HEK293 (cell line): ENCODE results near the gene BCL11B.

ENCODE experiments used
- CTCF ChIA-PET: fragments of 350-600 bp; formaldehyde crosslinking; extraction: SDS; loops from one replicate; lab custom pipeline; 2021; ENCODE audit warnings: antibody characterized with exemption; lab: Yijun Ruan, JAX
- POLR2A ChIA-PET: fragments of 300-600 bp; formaldehyde crosslinking; extraction: SDS; loops from one replicate; lab custom pipeline; 2020; ENCODE audit warnings: antibody characterized with exemption, inconsistent platforms; lab: Yijun Ruan, JAX
- H3K27ac ChIP-seq: fragments of 200-500 bp; sonication (Bioruptor generic); 2 replicates; pipeline ENCODE4 v1.5.1; 2014; ENCODE audit warnings: low read depth, low read length, control low read depth, inconsistent platforms; ENCODE audit errors: extremely low read depth
- H3K36me3 ChIP-seq, 2 experiments: fragments of 200-500 bp in 1 of 2; sonication (Bioruptor generic) in 1 of 2; 1 replicate in 1 of 2; 2 replicates in 1 of 2; pipeline ENCODE4 v1.5.1; 2014 to 2017; ENCODE audit warnings: inconsistent platforms in 2 of 2, low read length in 2 of 2; ENCODE audit not compliant: control insufficient read depth in 2 of 2, insufficient read depth in 1 of 2
- H3K4me1 ChIP-seq: fragments of 200-500 bp; sonication (Bioruptor generic); 2 replicates; pipeline ENCODE4 v1.5.1; 2014; ENCODE audit warnings: mild to moderate bottlenecking, low read length, inconsistent platforms; ENCODE audit not compliant: control insufficient read depth, insufficient read depth
- H3K4me3 ChIP-seq: 2 replicates; pipeline ENCODE4 v1.5.1; 2011; ENCODE audit warnings: low read depth, mild to moderate bottlenecking, control low read depth, low read length, moderate library complexity
- H3K9me3 ChIP-seq: fragments of 200-500 bp; sonication (Bioruptor generic); 2 replicates; pipeline ENCODE4 v1.5.1; 2014; ENCODE audit warnings: low read depth, low read length, inconsistent platforms; ENCODE audit not compliant: control insufficient read depth, insufficient read depth
- EGR2 ChIP-seq: fragments of 450-650 bp; formaldehyde crosslinking; IDR thresholded peaks from 2 replicates; pipeline ENCODE4 v1.5.1; 2016; ENCODE audit warnings: low read depth, missing biosample characterization, missing genetic modification characterization
- FEZF1 ChIP-seq: fragments of 450-650 bp; formaldehyde crosslinking; IDR thresholded peaks from 2 replicates; pipeline ENCODE4 v1.5.1; 2016; ENCODE audit warnings: missing biosample characterization, missing genetic modification characterization
- GFI1B ChIP-seq: fragments of 450-650 bp; formaldehyde crosslinking; IDR thresholded peaks from 2 replicates; pipeline ENCODE4 v1.5.1; 2016; ENCODE audit warnings: missing biosample characterization, missing genetic modification characterization
- GLIS1 ChIP-seq: fragments of 450-650 bp; formaldehyde crosslinking; IDR thresholded peaks from 2 replicates; pipeline ENCODE4 v1.5.1; 2016; ENCODE audit warnings: missing biosample characterization, missing genetic modification characterization
- KLF10 ChIP-seq: fragments of 450-650 bp; IDR thresholded peaks from 2 replicates; pipeline ENCODE4 v1.5.1; 2018; ENCODE audit warnings: missing biosample characterization, mild to moderate bottlenecking, missing genetic modification characterization
- OSR2 ChIP-seq: fragments of 450-650 bp; formaldehyde crosslinking; IDR thresholded peaks from 2 replicates; pipeline ENCODE4 v1.5.1; 2016; ENCODE audit warnings: missing biosample characterization, missing genetic modification characterization
- ZFHX2 ChIP-seq: fragments of 450-650 bp; formaldehyde crosslinking; conservative IDR thresholded peaks from 2 replicates; pipeline ENCODE4 v1.5.1; 2016; ENCODE audit warnings: missing biosample characterization, missing genetic modification characterization
- ZNF10 ChIP-seq: fragments of 450-650 bp; formaldehyde crosslinking; IDR thresholded peaks from 2 replicates; pipeline ENCODE4 v1.5.1; 2017; ENCODE audit warnings: missing biosample characterization, missing genetic modification characterization
- ZNF114 ChIP-seq: fragments of 450-650 bp; formaldehyde crosslinking; IDR thresholded peaks from 2 replicates; pipeline ENCODE4 v1.5.0; 2017; ENCODE audit warnings: missing biosample characterization, missing genetic modification characterization
- ZNF121 ChIP-seq: fragments of 450-650 bp; formaldehyde crosslinking; IDR thresholded peaks from 2 replicates; pipeline ENCODE4 v1.5.1; 2016; ENCODE audit warnings: missing biosample characterization, missing genetic modification characterization
- ZNF140 ChIP-seq: fragments of 450-650 bp; formaldehyde crosslinking; IDR thresholded peaks from 2 replicates; pipeline ENCODE4 v1.5.1; 2016; ENCODE audit warnings: missing biosample characterization, missing genetic modification characterization
- ZNF16 ChIP-seq: fragments of 450-650 bp; formaldehyde crosslinking; IDR thresholded peaks from 2 replicates; pipeline ENCODE4 v1.5.1; 2016; ENCODE audit warnings: low read depth, missing biosample characterization, missing genetic modification characterization
- ZNF19 ChIP-seq: fragments of 450-650 bp; formaldehyde crosslinking; IDR thresholded peaks from 2 replicates; pipeline ENCODE4; 2016; ENCODE audit warnings: missing biosample characterization, missing genetic modification characterization, low read depth
- ZNF221 ChIP-seq: fragments of 450-650 bp; formaldehyde crosslinking; IDR thresholded peaks from 2 replicates; pipeline ENCODE4 v1.5.1; 2017; ENCODE audit warnings: missing biosample characterization, missing genetic modification characterization, borderline replicate concordance
- ZNF341 ChIP-seq: fragments of 450-650 bp; formaldehyde crosslinking; IDR thresholded peaks from 2 replicates; pipeline ENCODE4; 2016; ENCODE audit warnings: low read depth, missing biosample characterization, missing genetic modification characterization
- ZNF777 ChIP-seq: fragments of 450-650 bp; formaldehyde crosslinking; IDR thresholded peaks from 2 replicates; pipeline ENCODE4 v1.5.1; 2017; ENCODE audit warnings: missing biosample characterization, missing genetic modification characterization, borderline replicate concordance
- ZNF843 ChIP-seq: fragments of 450-650 bp; formaldehyde crosslinking; IDR thresholded peaks from 2 replicates; pipeline ENCODE4 v1.5.1; 2016; ENCODE audit warnings: missing biosample characterization, missing genetic modification characterization
- TF ChIP-seq, protein P1 (sequence below): fragments of 450-650 bp; formaldehyde crosslinking; IDR thresholded peaks from 2 replicates; pipeline ENCODE4 v1.5.1; 2016; ENCODE audit warnings: missing biosample characterization, missing genetic modification characterization, borderline replicate concordance
- TF ChIP-seq, protein P2 (sequence below): fragments of 450-650 bp; formaldehyde crosslinking; IDR thresholded peaks from 2 replicates; pipeline ENCODE4 v1.5.0; 2017; ENCODE audit warnings: missing biosample characterization, missing genetic modification characterization, borderline replicate concordance
- TF ChIP-seq, protein P3 (sequence below): fragments of 450-650 bp; formaldehyde crosslinking; IDR thresholded peaks from 2 replicates; pipeline ENCODE4 v1.5.1; 2016; ENCODE audit warnings: missing biosample characterization, missing genetic modification characterization
- TF ChIP-seq, protein P4 (sequence below): fragments of 450-650 bp; IDR thresholded peaks from 2 replicates; pipeline ENCODE4 v1.5.1; 2018; ENCODE audit warnings: missing biosample characterization, mild to moderate bottlenecking, missing genetic modification characterization

The BCL11B gene

DNA sequence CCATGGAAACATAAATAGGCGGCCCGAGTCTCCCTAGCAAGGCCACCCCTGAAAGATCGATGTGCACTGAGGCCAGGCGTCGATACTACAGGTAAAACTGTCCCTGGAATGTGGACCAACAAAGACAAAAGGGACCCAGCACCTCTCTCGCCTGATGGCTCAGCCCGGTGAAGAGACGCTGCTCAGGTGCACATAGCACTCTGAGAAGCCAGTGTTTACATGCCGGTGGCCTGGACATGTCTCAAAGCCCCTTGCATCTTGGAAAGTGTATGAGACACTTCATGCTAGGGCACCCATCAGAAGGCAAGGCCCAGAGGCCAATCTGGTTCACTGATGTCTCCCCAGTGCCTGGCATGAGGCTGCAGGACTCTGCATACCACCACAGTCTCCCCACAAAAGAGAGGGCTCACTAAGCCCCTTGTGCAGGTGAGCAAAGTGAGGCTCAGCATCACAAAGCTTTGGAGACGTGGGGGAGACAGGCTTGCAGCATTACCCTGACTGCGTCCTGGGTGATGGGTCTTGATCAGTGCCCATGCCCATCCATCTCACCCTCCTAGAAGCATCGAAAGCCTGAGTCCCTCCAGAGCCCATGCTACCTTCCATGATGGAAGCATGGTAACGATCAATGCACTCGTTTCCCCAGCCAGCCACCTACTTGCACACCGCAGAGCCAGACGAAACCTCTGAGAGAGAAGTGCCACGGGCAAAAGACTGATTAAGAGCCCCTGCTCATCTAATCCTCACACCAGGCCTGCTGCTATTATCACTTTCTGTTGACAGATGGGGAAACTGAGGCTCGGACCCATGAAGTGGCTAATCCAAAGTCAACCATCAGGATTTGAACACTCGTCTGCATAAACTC, 16.1 kb downstream of the BCL11B start:
- H3K4me1 ChIP-seq = peaks cover 47% of the 10 kb centered on the region
- no peak overlapping the region; the same call in 1 of the 2 replicates for H3K27ac ChIP-seq
- ChIA-PET POLR2A (interaction anchor here (0.6 kb wide), 1 partner anchor 95 kb away, joined by 7 read pairs; no protein-coding TSS in a partner anchor), CTCF (interaction anchor here (0.6 to 0.7 kb wide), 2 partner anchors 21 to 56 kb away, joined by 3 to 4 read pairs; no protein-coding TSS in a partner anchor)
- peaks cover 0 to 11% of the 10 kb centered on the region in 2 experiments; a peak in 1 of 3 replicates for H3K36me3 ChIP-seq
- H3K9me3 ChIP-seq = no peaks in the 10 kb centered on the region
- no peak overlapping the region for H3K4me3 ChIP-seq
- TF ChIP-seq, protein P1, sequence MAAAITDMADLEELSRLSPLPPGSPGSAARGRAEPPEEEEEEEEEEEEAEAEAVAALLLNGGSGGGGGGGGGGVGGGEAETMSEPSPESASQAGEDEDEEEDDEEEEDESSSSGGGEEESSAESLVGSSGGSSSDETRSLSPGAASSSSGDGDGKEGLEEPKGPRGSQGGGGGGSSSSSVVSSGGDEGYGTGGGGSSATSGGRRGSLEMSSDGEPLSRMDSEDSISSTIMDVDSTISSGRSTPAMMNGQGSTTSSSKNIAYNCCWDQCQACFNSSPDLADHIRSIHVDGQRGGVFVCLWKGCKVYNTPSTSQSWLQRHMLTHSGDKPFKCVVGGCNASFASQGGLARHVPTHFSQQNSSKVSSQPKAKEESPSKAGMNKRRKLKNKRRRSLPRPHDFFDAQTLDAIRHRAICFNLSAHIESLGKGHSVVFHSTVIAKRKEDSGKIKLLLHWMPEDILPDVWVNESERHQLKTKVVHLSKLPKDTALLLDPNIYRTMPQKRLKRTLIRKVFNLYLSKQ (tag by site-specific recombination) = no peak
- TF ChIP-seq ZNF19 (tag by site-specific recombination) (no peak), ZNF16 (tag by site-specific recombination) (no peak), ZNF140 (tag by site-specific recombination) (no peak), ZNF10 (tag by site-specific recombination) (peak; percentile 61; the same call in 1 of the 2 replicates), ZNF121 (tag by site-specific recombination) (no peak)
- TF ChIP-seq, protein P2, sequence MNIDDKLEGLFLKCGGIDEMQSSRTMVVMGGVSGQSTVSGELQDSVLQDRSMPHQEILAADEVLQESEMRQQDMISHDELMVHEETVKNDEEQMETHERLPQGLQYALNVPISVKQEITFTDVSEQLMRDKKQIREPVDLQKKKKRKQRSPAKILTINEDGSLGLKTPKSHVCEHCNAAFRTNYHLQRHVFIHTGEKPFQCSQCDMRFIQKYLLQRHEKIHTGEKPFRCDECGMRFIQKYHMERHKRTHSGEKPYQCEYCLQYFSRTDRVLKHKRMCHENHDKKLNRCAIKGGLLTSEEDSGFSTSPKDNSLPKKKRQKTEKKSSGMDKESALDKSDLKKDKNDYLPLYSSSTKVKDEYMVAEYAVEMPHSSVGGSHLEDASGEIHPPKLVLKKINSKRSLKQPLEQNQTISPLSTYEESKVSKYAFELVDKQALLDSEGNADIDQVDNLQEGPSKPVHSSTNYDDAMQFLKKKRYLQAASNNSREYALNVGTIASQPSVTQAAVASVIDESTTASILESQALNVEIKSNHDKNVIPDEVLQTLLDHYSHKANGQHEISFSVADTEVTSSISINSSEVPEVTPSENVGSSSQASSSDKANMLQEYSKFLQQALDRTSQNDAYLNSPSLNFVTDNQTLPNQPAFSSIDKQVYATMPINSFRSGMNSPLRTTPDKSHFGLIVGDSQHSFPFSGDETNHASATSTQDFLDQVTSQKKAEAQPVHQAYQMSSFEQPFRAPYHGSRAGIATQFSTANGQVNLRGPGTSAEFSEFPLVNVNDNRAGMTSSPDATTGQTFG (tag by site-specific recombination) = no peak

DNA sequence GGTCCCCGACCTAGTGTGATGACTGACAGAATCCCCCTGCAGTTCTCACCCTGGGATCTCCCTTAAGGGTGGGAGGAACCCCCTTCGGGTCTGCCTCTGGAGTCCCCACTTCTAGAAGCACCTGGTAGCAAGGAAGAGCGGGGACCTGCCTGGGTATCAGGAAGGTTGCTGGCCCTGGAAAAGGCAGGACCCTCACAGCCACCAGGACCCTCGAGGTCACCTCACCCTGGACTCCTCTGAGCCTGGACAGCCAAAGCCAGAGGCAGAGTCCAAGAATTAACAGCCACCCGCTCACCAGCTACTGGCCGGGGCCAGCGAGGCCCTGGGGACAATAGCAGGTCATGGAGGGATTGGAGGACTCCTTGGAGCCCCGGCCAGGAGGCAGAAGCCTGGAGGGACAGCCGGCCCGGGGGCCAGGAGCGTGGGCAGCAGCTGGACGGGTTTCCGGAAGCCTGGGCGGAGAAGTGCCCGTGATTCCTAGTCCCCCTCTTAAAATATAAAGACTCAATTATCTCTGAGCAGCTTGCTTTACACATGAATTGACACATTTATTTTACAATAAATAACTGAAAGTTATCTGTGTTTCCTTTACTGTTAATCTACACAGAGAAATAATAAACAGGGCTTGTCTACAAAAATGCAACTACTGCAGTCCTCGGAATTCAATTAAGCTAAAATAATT, 17.5 kb downstream of the BCL11B start:
- no peaks in the 10 kb centered on the region for H3K9me3 ChIP-seq
- H3K36me3 ChIP-seq = peaks cover 0 to 11% of the 10 kb centered on the region in 2 experiments; a peak in 1 of 3 replicates
- ChIA-PET POLR2A (no interaction called here), CTCF (interaction anchor here (1.3 kb wide), 1 partner anchor 12 kb away, joined by 5 read pairs; no protein-coding TSS in a partner anchor)
- no peak overlapping the region for H3K4me3 ChIP-seq
- H3K4me1 ChIP-seq = peaks cover 55% of the 10 kb centered on the region
- peak overlapping the region; percentile 71; the same call in 1 of the 2 replicates for H3K27ac ChIP-seq
- TF ChIP-seq ZNF114 (tag by site-specific recombination) (no peak), FEZF1 (tag by site-specific recombination) (peak; percentile 88), GFI1B (tag by site-specific recombination) (0 out of 2 replicates have a peak, but pooled peaks have one; percentile 15), ZNF777 (tag by site-specific recombination) (no peak), ZNF843 (tag by site-specific recombination) (peak; percentile 74), ZNF341 (peak; percentile 30; the same call in 1 of the 2 replicates), ZFHX2 (tag by site-specific recombination) (peak; percentile 77), EGR2 (tag by site-specific recombination) (peak; percentile 34; the same call in 1 of the 2 replicates), GLIS1 (tag by site-specific recombination) (0 out of 2 replicates have a peak, but pooled peaks have one; percentile 19), OSR2 (tag by site-specific recombination) (peak; percentile 81), ZNF221 (tag by site-specific recombination) (no peak), KLF10 (tag by site-specific recombination) (no peak)
- TF ChIP-seq, protein P3, sequence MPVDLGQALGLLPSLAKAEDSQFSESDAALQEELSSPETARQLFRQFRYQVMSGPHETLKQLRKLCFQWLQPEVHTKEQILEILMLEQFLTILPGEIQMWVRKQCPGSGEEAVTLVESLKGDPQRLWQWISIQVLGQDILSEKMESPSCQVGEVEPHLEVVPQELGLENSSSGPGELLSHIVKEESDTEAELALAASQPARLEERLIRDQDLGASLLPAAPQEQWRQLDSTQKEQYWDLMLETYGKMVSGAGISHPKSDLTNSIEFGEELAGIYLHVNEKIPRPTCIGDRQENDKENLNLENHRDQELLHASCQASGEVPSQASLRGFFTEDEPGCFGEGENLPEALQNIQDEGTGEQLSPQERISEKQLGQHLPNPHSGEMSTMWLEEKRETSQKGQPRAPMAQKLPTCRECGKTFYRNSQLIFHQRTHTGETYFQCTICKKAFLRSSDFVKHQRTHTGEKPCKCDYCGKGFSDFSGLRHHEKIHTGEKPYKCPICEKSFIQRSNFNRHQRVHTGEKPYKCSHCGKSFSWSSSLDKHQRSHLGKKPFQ (tag by site-specific recombination) = 0 out of 2 replicates have a peak, but pooled peaks have one; percentile 17
- TF ChIP-seq, protein P4, sequence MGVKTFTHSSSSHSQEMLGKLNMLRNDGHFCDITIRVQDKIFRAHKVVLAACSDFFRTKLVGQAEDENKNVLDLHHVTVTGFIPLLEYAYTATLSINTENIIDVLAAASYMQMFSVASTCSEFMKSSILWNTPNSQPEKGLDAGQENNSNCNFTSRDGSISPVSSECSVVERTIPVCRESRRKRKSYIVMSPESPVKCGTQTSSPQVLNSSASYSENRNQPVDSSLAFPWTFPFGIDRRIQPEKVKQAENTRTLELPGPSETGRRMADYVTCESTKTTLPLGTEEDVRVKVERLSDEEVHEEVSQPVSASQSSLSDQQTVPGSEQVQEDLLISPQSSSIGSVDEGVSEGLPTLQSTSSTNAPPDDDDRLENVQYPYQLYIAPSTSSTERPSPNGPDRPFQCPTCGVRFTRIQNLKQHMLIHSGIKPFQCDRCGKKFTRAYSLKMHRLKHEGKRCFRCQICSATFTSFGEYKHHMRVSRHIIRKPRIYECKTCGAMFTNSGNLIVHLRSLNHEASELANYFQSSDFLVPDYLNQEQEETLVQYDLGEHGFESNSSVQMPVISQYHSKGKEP (tag by site-specific recombination) = peak; percentile 70; the same call in 1 of the 2 replicates
